HG03064 (cell line): ENCODE data around the gene CBY1.
"Not testable (repeated sequence)": the region's sequence is repeated elsewhere in the genome, so short reads cannot be mapped to it uniquely, and the experiment has no call there.

Experiments
- ATAC-seq: cut with Tn5 transposase; IDR thresholded peaks from one replicate; pipeline ENCODE4 v1.9.1; 2021; ENCODE audit warnings: low read depth; ENCODE audit not compliant: unreplicated experiment

The CBY1 gene

DNA sequence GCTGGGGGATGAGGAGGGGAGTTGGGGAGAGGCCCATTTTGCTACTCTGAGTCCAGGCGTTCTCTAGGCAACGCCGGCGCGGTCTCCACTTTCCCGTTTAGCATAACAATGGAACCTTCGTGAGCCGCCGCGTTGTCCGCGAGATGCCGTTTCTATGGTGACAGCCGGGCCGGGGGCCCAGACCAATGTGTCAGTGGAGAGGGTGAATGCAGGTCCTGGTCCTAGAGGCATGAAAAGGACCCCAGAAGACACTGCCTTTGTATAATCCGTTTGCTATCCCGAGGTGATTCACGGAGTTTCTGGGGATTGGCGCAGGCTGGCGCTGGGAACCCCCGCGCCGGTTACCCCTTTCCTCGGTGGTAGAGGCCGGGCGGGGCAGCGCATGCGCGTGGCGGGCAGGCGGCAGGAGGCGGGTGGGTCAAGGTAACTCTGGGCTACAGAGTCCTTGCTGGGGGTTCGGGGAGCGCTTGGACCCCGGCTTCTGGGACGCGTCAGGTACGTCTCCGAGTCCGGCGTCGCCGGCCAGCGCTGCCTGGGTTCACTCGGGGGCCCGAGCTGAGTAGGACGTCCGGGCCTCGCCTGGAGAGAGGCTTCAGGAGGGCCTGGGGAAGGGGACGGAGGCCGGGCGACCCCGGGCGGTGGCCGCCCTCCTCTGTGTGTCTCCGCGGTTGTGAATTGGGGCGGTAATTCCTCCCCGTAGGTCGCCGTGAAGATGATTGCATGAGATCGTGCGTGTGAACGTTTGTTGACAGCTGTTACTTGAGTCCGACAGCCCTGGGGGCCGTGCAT, at the start of gene CBY1, which contains the start of gene FAM227A:
TSS of gene CBY1 (plus strand) at position 383 of the 789 bp plus-strand sequence. CDS start 11,417 bp downstream, outside the sequence.
TSS of gene FAM227A (minus strand) at position 137 of the 789 bp plus-strand sequence. CDS start 6,224 bp downstream, outside the sequence.
- peak; percentile 54 for ATAC-seq

DNA sequence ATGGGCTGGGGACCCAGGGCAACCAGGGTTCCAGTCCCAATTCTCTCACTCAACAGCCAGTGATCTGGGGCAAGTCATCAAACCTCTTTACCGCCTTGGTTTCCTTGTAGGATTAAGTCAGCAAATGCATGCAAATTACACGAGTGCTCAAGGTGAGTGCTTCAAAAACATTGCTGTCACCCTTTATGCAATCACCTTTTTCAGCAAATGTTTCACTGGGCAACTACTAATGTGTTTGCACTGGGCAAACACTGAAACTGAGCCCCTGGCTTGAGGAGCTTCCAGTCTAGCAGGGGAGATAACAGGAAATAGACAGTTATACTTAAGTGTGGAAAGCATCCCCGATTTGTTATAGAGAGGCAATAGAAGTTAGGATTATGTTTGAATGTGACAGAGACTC, 48.8 kb upstream of the CBY1 start:
- ATAC-seq, result no peak

DNA sequence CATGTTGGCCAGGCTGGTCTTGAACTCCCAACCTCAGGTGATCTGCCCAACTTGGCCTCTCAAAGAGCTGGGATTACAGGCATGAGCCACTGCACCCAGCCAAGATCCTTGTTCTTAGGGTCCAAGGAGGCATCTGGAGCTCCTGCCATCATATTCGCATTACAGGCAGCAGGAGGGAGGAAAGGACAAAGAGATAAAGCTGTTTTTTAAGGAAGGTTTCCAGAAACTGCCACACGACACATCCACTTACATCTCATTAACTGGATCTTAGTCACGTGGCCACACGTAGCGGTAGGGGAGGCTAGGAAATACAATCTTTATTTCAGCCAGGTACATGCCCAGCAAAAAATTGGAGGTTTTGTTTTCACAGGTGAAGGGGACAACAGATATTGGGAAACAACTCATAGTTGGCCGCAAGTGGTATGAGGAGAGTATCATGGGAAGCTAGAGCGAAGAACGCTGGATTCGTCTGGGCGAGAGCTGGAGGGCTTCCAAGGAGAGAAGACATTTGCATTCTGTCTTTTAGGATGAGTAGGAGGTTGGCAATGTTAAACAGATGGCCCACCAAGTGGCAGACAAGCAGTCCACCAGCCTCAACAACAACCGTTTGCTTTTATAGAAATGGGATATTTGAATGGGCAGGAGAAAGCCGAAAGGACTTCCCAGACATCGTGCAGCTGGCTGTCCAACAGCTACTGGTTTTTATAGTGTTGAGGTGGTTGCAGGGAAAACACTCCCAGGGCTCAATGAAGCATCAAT, 47.3 kb upstream of the CBY1 start:
- ATAC-seq, result no peak

DNA sequence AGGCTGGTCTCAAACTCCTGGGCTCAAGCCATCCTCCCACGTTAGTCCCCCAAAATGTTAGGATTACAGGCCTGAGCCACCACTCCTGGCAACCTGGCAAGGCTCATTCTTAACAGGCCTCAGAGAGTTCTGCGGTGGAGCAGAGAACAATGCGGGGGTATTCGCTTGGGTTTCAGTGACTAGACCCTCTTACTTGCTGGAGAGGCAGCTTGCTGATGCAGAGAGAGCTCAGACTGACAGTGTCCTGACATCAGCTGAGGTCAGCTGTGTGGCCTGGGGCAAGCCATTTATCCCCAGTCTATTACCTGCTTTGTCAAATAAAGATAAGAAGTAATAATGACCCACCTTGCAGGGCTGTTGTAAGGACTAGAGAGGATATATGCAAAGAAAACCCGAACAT, 46.2 kb upstream of the CBY1 start:
- no peak for ATAC-seq

DNA sequence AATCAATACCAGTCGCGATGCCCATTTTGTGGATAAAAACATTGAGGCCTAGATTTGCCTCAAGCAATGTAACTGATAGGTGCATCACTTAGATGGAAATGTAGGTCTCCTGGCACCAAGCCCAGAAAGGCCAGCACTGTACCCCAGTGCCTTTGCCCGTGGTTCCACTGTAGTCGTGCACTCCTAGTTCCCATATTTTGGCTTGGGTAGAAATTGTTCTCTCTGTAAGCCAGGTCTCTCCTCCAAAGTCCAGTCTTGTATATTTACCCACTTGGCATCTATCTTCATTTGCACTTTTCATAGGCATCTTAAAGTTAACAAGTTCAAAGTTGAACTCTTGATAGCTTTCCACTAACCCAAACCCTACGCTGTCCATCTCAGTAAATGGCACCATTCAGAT, 44.9 kb upstream of the CBY1 start:
- ATAC-seq, result no peak

DNA sequence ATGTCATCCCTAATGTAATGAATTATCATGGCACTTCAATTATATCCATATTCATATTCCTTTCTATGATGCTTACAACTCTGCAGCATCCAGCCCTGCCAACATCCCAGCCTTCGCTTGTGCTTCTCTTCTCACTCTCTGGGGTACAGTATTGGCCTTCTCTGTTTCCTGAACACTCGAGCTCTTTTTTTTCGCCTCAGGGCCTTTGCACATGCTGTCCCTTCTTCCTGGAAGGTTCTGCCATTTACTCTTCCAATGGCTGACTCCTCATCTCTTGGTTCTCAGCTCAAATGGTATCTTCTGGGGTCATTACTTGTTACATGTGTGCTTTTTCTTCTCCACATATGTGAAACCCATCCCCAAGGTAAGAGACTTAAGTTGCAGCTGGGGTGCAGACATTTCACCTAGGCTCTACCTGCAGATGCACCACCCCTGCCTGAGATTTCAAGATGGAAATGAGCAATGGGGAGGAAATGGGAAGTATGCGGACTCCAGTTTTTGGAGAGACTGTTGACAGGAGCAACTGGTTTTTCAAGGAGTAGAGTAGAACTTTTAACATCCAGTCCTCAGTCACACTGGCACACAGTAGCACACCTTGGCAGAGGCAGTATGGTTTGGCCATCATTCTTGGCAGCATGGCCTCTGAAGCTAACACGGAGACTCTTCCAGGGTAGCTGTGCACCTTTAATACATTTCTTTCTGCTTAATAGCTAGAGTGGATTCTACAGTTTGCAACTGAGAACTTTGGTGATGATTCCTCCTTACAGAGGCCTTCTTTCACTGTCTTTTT, 44.0 kb upstream of the CBY1 start:
- no peak for ATAC-seq

DNA sequence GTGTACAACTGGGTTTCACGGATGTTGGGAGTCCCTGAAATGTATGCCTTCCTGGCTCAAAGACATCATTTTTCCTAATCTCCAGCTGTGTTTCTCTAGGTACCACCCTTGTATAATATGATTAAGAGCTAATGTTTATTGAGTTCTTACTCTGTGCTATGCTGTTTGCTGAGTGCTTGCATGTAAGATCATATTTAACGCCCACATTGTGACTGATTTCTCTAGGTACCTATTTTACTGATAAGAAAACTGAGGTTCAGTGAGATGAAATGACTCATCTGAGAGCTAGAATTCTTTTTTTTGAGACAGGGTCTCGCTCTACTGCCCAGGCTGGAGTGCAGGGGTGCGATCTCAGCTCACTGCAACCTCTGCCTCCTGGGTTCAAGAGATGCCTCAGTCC, 42.9 kb upstream of the CBY1 start:
- ATAC-seq, result no peak

DNA sequence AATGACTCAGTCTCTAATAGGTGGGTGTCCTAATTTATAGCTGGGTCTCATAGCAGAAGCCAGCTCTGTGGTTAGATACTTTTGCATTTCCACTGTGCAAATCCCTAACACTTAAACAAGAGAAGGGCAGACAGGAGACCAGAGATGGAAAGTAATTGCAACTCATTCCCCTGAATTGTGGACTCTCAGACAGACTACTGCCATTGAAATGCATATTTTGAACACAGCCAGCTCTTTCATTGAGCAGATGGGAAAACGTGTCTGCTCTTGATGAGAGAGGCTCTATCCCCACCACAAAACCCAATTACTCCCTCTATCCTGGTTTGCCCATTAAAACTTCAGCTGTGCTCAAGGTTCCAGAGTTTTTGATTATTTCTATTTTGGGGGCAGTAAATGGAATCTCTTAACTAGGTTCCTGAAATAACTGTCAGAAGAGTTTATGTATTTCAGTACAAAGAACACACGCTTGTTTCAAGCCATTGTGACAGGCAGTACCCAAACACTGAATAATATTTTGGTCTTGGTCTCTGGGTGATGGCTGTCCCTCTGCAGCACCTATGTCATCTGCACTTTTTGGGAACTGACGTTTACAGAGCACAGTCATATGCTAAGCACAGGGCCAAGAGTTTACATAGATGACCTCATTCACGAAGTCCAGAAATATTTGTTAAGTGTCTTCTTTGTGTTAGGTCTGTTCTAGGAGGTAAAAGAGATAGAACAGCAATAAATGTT, 41.9 kb upstream of the CBY1 start:
- no peak for ATAC-seq

DNA sequence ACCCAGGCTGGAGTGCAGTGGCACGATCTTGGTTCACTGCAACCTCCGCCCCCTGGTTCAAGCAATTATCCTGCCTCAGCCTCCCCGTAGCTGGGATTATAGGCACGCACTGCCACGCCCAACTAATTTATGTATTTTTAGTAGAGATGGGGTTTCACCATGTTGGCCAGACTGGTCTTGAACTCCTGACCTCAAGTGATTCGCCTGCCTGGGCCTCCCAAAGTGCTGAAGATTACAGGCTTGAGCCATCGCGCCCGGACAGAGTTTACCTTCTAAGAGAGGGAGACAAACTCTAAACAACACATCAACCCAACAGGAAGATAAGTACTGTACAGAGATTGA, 41.4 kb upstream of the CBY1 start:
- ATAC-seq, result not testable (repeated sequence)

DNA sequence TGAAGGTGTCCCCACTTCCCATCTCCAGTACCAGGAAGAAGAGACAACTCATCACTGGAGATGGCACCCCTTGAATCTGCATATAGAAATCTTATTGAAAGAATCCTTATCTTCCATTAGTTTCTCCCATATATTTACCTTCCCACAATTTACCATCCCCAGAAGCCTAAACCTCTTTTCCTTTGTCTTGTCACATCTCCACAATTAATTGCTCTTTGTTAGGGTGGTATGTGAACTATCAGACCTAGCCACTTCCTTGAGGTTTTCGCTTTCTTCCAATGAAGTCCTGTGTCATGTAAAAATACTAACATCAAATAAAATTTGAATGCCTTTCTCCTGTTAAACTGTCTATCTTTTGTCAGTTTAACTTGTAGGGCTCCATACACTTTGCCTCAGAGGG, 38.2 kb upstream of the CBY1 start:
- ATAC-seq, result no peak

DNA sequence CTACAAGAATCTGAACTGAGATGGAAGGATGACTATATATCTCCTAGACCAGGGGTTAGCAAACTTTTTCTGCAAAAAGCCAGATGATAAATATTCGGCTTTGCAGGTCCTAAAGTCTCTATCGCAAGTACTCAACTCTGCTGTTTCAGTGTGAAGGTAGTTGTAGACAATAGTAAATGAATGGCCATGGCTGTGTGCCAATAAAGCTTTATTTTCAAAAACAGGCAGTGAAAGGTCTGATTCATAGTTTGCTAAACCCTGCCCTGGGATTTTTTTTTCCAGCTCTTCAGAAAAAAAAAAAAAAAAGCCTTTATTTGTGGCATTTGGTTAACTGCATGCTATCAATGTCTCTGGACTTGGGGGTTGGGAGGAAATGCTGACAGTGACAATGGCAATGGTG, 37.8 kb upstream of the CBY1 start:
- no peak for ATAC-seq

DNA sequence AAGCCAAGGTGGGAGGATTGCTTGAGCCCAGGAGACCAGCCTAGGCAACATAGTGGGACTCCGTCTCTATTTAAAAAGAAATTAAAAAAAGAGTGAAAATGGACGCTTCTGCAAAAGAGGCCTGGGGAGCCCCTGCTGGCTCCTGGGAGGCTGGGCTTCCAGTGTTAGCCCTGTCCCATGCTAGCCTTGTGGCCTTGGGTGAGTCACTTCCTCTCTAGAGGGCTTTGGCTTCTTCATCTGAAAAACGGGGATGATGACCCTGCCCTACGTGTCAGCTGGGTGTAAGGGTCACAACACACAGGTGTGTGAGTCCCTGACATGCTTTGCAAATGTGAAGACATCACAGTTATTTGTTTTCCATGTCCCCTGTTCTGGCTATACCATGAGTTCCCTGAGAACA, 33.1 kb upstream of the CBY1 start:
- no peak for ATAC-seq

DNA sequence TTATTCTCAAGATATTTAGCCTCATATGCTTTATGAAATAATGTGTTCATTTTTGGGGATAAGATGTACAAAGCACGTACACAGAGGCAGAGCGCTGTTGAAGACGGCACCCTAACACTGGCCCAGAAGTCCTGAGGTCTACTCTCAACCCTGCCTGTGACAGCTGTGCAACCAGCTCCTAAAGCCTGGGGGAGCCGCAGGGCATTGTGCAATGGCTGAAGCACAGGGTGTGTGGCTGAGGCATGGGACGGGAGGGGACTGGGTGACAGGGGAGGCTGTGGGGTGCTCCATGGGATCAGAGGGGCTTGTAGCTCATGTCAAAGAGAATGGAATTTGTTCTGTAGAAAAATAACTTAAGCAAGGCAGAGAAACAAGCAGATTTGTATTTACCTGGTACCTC, 28.0 kb upstream of the CBY1 start:
- ATAC-seq, result no peak

DNA sequence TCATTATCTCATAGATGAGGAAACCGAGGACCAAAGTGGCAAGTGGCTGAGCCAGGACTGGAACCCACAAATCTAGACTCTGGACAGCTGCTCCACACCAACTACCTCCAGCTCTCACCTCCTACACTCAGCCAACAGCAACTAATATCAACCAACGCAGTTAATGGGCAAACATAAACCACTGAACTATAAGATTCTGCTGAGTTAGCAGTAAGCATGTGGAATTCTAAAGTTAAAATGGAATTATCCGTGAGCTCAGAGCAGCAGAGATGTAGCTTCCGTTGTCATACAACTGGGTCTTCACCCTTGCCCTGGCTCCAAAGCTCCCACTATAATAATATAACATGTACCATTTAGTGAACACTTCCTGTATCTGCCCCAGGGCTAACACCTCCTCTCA, 27.3 kb upstream of the CBY1 start:
- no peak for ATAC-seq

DNA sequence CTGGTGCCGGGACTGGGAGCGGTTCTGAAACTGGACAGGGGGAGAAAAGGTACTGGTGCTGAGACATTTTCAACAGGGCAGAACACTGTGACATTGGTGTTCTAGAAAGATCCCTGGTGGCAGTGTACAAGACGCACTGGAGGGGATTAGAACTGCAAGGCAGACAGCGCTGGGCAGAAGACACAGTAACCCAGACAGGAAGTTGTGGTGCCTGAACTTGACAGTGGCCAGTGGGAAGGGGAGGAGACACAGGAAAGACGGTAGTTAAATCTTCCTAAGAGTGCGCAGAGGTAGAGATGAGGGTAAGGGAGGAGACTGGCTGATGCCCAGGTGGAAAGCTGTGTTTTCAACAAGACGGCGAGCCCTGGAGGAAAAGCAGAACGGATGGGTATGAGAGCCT, 24.7 kb upstream of the CBY1 start:
- ATAC-seq, result no peak

DNA sequence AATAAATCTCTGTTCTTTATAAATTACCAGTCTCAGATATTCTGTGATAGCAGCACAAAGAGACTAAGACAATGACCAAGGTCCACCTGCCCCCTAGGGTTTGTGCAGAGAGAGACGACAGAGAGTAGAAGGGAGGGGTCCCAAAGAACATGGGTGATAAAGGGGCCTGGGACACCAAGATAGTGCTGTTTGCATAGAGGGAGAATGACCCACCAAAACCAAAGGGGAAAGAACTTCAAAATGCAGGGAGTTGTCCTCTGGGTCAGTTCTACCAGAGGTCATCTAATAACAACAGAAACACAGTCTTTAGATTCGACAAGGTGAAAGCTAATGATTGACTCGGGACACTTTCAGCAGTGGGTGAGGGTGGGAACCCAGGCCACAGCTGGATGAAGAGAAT, 23.9 kb upstream of the CBY1 start:
- no peak for ATAC-seq

DNA sequence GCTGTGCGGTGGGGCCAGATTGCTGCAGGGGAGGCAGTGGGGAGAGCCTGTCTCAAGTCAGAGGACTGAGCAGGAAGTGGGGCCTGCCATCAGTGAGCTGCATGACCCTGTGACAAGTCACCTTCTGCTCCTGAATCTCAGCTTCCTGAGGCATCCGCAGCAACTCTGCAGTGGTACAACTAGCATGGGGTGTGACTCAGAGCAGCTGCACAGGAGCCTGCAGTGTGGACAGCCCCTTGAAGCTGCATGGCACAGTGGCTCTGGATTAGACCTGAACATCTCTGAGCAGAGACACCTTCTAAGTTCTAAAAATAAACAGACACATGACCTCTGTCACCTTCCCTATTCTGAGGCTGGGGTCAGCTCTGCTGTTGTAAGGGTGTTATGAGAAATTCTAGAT, 18.2 kb upstream of the CBY1 start:
- ATAC-seq, result no peak

DNA sequence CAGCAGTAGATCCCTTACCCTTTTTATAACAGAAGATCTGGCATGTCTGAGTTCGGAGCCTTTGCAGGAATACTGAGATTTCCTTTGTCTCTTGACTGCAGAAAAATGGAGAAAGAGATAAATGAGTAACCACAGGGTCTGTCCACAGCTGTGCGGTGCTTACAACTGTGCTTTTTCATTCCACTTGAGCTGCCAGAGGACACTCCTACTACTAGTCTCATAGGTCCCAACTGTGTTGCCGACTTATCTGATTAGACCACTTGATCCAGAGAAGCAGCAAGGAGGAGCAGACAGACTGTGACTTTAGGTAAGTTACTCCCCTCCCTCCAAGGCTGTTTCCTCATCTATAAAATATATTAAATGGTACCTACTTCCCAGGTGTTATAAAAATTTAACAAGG, 17.7 kb upstream of the CBY1 start:
- no peak for ATAC-seq

DNA sequence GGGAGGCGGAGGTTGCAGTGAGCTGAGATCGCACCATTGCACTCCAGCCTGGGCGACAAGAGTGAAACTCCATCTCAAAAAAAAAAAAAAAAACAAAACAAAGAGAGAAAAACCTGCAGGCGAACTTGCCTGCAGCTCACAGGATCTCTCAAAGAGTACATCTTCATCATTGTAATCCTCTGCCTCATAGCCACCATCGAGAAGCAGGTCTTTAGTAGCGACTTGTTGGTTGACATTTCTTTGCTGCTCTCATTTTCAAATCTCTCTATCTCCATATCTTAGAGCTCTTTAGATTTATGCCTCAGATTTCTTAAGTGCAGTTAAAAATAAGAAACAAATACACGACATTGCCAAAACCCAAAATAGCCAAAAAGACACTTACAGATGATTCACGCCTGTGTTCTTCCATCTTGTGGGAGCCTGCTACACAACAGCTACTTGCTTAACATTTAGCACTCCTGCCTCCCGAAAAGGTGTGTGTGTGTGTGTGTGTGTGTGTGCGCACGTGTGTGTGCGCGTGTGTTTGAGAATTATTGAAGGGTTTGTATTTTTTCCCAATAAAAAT, 14.9 kb upstream of the CBY1 start:
- ATAC-seq, result no peak

DNA sequence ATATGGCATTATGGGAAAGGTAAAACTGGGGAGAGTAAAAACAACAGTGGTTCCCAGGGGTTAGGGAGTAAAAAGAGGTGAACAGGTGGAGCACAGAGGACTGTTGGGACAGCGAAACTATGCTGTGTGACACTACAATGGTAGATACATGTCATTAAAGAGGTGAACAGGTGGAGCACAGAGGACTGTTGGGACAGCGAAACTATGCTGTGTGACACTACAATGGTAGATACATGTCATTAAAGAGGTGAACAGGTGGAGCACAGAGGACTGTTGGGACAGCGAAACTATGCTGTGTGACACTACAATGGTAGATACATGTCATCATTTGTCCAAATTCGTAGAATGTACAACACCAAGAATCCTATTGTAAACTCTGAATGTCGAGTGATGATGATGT, 12.2 kb upstream of the CBY1 start:
- not testable (repeated sequence) for ATAC-seq
